GM10266 (cell line): ENCODE results near the gene POLR2A.
"Not testable (repeated sequence)": the region's sequence is repeated elsewhere in the genome, so short reads cannot be mapped to it uniquely, and the experiment has no call there.

Source experiments
- DNase-seq: peaks from one replicate; pipeline ENCODE4 v3.0.0; 2012; ENCODE audit errors: extremely low spot score
- TF ChIP-seq, protein P1 (sequence below): IDR thresholded peaks from 2 replicates; pipeline ENCODE4 v1.5.1; 2012; ENCODE audit warnings: mild to moderate bottlenecking, low read depth; ENCODE audit not compliant: control insufficient read depth, insufficient read depth; ENCODE audit errors: missing control alignments

POLR2A gene

DNA sequence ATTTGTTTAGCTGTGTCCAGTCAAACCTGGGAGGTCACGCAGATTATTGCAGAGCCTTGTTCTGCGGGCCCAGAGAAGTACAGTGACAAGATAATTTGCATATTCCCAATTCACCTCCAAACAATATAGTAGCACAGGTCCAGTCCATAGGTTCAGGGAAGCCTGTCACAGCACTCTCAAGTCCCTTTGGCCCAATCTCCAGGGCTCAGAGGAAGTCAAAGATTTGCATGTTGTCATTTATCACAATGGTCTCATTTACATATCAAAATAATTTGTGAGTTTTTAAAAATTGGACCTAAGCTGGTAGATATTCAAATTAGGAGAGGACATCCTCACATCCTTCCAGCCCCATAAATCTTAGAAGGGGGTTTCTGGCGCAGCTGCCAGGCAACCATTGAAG, 16.7 kb upstream of the POLR2A start:
- DNase-seq, result no peak
- TF ChIP-seq, protein P1, sequence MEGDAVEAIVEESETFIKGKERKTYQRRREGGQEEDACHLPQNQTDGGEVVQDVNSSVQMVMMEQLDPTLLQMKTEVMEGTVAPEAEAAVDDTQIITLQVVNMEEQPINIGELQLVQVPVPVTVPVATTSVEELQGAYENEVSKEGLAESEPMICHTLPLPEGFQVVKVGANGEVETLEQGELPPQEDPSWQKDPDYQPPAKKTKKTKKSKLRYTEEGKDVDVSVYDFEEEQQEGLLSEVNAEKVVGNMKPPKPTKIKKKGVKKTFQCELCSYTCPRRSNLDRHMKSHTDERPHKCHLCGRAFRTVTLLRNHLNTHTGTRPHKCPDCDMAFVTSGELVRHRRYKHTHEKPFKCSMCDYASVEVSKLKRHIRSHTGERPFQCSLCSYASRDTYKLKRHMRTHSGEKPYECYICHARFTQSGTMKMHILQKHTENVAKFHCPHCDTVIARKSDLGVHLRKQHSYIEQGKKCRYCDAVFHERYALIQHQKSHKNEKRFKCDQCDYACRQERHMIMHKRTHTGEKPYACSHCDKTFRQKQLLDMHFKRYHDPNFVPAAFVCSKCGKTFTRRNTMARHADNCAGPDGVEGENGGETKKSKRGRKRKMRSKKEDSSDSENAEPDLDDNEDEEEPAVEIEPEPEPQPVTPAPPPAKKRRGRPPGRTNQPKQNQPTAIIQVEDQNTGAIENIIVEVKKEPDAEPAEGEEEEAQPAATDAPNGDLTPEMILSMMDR, result no peak

DNA sequence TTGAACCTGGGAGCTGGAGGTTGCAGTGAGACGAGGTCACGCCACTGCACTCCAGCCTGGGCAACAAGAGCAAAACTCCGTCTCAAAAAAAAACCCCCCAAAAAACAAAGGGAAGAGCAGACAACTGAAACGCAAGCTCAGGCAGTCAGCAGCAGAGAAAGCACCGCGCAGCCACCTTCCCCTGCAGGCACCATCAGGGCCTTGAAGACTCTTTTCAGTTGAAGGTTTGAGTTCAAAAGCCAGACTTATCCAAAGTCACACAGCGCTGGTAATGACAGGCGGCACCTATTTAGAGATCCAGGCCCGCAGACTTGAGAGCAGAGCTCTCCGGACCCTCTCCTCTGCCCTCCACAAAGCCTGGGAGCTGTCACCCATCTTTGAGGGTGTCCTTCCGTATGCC, 15.9 kb upstream of the POLR2A start:
- no peak for DNase-seq
- TF ChIP-seq, protein P1, result no peak

DNA sequence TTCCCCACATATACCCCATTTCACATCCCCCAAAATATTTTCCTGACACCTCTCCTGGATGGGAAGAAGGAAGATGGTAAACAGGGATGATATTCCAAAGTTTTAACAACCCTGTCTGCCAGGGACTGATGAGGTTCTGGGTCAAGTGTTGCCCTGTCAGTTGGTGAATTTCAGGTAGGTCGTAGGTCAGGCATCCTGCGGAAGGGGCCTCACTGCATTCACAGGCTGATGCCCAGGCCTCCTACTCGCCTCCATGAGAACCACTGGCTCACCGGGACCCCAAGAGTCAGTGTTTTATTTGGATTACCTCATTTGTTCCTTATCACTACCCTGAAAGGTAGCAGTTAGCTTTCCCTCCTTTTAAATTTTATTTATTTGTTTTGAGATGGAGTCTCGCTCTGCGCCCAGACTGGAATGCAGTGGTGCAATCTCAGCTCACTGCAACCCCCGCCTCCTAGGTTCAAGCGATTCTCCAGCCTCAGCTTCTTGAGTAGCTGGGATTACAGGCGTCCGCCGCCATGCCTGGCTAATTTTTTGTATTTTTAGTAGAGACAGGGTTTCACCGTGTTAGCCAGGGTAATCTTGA, 15.3 kb upstream of the POLR2A start:
- DNase-seq, result no peak
- TF ChIP-seq, protein P1, result no peak

GRCh38 chr17:7469843-7470242, 14.3 kb upstream of the POLR2A start:
- DNase-seq, result not testable (repeated sequence)

DNA sequence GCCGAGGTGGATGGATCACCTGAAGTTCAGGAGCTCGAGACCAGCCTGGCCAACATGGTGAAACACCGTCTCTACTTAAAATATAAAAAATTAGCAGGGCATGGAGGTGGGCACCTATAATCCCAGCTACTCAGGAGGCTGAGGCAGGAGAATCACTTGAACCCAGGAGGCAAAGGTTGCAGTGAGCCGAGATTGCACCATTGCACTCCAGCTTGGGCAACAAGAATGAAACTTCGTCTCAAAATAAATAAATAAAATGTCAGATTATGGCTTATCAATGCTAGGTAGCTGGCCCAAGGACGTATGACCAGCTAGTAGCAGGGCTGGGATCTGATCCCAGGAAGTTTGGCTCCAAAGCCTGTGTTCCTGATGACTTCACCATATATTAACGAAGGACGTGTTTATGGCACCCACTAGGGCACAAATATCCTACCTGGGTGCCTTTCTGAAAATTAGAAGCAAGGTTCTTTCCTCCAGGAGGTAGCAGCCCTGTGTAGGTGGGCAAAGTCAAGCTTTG, 13.7 kb upstream of the POLR2A start:
- DNase-seq, result not testable (repeated sequence)

GRCh38 chr17:7471729-7472128, 12.4 kb upstream of the POLR2A start:
- no peak for DNase-seq
- TF ChIP-seq, protein P1, result no peak

DNA sequence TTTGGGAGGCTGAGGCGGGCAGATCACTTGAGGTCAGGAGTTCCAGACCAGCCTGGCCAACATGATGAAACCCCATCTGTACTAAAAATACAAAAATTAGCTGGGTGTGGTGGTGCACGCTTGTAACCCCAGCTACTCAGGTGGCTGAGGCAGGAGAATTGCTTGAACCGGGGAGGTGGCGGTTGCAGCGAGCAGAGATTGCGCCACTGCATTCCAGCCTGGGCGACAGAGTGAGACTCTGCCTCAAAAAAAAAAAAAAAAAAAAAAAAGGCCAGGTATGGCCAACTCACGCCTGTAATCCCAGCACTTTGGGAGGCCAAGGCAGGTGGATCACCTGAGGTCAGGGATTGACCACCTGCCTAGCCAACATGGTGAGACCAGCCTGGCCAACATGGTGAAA, 9.4 kb upstream of the POLR2A start:
- not testable (repeated sequence) for DNase-seq

DNA sequence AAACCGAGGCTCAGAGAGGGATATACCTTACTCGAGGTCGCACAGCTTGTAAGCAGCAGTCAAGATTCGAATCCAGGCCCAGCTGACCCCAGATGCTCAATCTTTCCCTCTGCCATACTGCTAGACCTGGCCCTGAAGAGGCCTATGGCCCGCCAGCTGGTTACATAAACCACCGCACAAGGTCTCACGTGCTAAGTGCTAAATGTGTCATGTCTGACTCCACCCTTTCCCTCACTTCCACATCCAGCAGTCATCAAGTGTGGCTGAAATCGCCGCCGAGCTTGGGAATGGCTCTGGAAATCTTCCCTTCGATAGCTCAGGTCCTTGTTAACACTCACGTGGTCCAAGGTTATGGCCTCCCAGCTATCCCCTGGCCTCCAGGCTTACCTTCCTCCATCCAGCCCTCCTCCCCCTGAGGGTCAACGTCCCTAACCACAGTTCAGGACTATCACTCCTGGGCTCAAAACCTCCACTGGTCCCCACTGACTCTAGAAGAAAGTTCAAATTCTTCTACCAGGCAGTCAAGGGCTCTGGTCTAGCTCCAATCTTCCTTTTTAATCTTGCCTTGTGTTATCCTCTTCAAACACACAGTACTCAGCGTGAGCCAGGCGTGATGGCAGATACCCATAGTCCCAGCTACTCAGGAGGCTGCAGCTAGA, 8.3 kb upstream of the POLR2A start:
- TF ChIP-seq, protein P1, result no peak
- DNase-seq, result no peak

GRCh38 chr17:7476494-7476893, 7.7 kb upstream of the POLR2A start:
- TF ChIP-seq, protein P1, result no peak
- no peak for DNase-seq
